ENCODE results near the gene TARS2.

DNA sequence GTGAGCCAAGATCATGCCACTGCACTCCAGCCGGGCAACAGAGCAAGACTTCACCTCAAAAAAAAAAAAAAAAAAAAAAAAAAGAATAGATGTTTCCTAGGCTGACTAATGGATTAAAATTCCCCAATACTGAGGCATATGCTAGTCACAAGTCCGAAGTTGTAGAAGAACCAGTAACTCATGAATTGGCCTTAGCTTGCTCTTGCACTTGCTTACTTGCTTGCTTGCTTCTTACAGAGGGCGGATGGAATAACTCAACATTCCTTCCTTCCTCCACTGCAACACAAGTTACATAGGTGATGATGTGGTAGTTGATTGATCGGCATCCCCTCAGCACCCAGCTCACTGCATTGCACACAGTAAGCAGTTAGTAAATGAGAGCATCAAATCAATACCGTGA, 2.8 kb upstream of the TARS2 start:
- TF ChIP-seq, protein P1, sequence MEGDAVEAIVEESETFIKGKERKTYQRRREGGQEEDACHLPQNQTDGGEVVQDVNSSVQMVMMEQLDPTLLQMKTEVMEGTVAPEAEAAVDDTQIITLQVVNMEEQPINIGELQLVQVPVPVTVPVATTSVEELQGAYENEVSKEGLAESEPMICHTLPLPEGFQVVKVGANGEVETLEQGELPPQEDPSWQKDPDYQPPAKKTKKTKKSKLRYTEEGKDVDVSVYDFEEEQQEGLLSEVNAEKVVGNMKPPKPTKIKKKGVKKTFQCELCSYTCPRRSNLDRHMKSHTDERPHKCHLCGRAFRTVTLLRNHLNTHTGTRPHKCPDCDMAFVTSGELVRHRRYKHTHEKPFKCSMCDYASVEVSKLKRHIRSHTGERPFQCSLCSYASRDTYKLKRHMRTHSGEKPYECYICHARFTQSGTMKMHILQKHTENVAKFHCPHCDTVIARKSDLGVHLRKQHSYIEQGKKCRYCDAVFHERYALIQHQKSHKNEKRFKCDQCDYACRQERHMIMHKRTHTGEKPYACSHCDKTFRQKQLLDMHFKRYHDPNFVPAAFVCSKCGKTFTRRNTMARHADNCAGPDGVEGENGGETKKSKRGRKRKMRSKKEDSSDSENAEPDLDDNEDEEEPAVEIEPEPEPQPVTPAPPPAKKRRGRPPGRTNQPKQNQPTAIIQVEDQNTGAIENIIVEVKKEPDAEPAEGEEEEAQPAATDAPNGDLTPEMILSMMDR (IDR thresholded peaks at IDR 0.05; ENCODE audit: poor library complexity): no peak
- no peak for TF ChIP-seq EZH2 (IDR thresholded peaks at IDR 0.05; ENCODE audit: borderline replicate concordance)
